Stimulated activated CD8-positive, alpha-beta memory T cell treated with anti-CD3 and anti-CD28 coated beads, Interleukin-12 subunit alpha, Interleukin-12 subunit beta, amount 100 ng/mL, for 4 hours (primary cell): ENCODE measurements around the gene NHLRC1.

Experiments
- DNase-seq: peaks from one replicate; pipeline ENCODE4 v3.0.0-alpha.2; 2020; ENCODE audit warnings: low read depth

The NHLRC1 gene

GRCh38 chr6:18087396-18088165 lies 34.9 kb downstream of the NHLRC1 start:
- DNase-seq = no peak

GRCh38 chr6:18081025-18081668 lies 41.3 kb downstream of the NHLRC1 start:
- DNase-seq = no peak

- DNase-seq = no peak
These were observed 41.9 kb downstream of the NHLRC1 start for GRCh38 chr6:18080544-18080943.

GRCh38 chr6:18078866-18079265 lies 43.6 kb downstream of the NHLRC1 start:
- DNase-seq = no peak

- DNase-seq = no peak
These were observed 46.2 kb downstream of the NHLRC1 start for GRCh38 chr6:18076231-18076630.

- DNase-seq = no peak
These were observed 49.6 kb downstream of the NHLRC1 start for GRCh38 chr6:18072841-18073240.

GRCh38 chr6:18070486-18070885 lies 52.0 kb downstream of the NHLRC1 start:
- no peak for DNase-seq
